Upper lobe of right lung (tissue), 1 donor: ENCODE results near the gene STK11. TPM values are rescaled to one million over a fixed set of nuclear protein-coding genes. Genes with fewer than 3 reads are reported as not detected.

Source experiments
- ATAC-seq: fragments of 200-7000 bp; cut with Tn5 transposase; one replicate; pipeline ENCODE4 v1.9.1; 2020; ENCODE audit warnings: mild to moderate bottlenecking, moderate library complexity
- DNase-seq: peaks from one replicate; pipeline ENCODE4 v3.0.0-alpha.2; 2020
- H3K27ac ChIP-seq: fragments of 200-600 bp; one replicate; pipeline ENCODE4 v1.8.0; 2022
- H3K27me3 ChIP-seq: fragments of 200-600 bp; one replicate; pipeline ENCODE4 v1.8.0; 2022; ENCODE audit warnings: mild to moderate bottlenecking
- H3K36me3 ChIP-seq: fragments of 200-600 bp; one replicate; pipeline ENCODE4 v1.8.0; 2022
- H3K4me1 ChIP-seq: fragments of 200-600 bp; one replicate; pipeline ENCODE4 v1.8.0; 2022
- H3K4me3 ChIP-seq: fragments of 200-600 bp; one replicate; pipeline ENCODE4 v1.8.0; 2022; ENCODE audit warnings: mild to moderate bottlenecking
- H3K9me3 ChIP-seq: fragments of 200-600 bp; one replicate; pipeline ENCODE4 v1.8.0; 2022
- CTCF ChIP-seq: fragments of 200-600 bp; IDR thresholded peaks from one replicate; pipeline ENCODE4 v1.8.0; 2022; ENCODE audit warnings: antibody characterized with exemption
- intact Hi-C: fragments of 100-400 bp; cut with DNase I; formaldehyde crosslinking; loops from one replicate; pipeline ENCODE4 v1.11.0; 2022
- total RNA-seq: library from RNA; stranded (reverse); fragmentation: NEBNext Ultra II Directional; extraction: Animal tissue kit (Norgen Biotek cat#: 25700); gene quantifications from one replicate; pipeline ENCODE4 v1.2.1, GENCODE V29; 2021
- donor health status: DM: no; HTN: yes; CAD: no; lungs with severe emphysema.

Gene STK11
- total RNA-seq, 1 donor from 2014 or later, result 51.8 TPM

GRCh38 chr19:1224847-1225246 is 19.3 kb downstream of the STK11 start:
- H3K27ac ChIP-seq, result no peak overlapping the region
- no peaks in the 10 kb centered on the region for H3K9me3 ChIP-seq
- H3K36me3 ChIP-seq, result peaks cover 70% of the 10 kb centered on the region
- intact Hi-C loops, result no loop called here
- no peaks in the 10 kb centered on the region for H3K27me3 ChIP-seq
- DNase-seq (no peak), ATAC-seq (no peak)
- no peak for TF ChIP-seq CTCF
- H3K4me1 ChIP-seq, result no peaks in the 10 kb centered on the region
- no peak overlapping the region for H3K4me3 ChIP-seq

GRCh38 chr19:1225440-1226226 is 20.1 kb downstream of the STK11 start:
- no peak overlapping the region for H3K27ac ChIP-seq
- no peak for TF ChIP-seq CTCF
- no peak overlapping the region for H3K4me3 ChIP-seq
- no peaks in the 10 kb centered on the region for H3K9me3 ChIP-seq
- no peaks in the 10 kb centered on the region for H3K4me1 ChIP-seq
- intact Hi-C loops, result no loop called here
- peaks cover 64% of the 10 kb centered on the region for H3K36me3 ChIP-seq
- no peaks in the 10 kb centered on the region for H3K27me3 ChIP-seq
- no peak for ATAC-seq
- no peak for DNase-seq

- DNase-seq, result no peak
- H3K27me3 ChIP-seq, result no peaks in the 10 kb centered on the region
- H3K9me3 ChIP-seq, result no peaks in the 10 kb centered on the region
- TF ChIP-seq CTCF, result no peak
- no peak for ATAC-seq
- H3K36me3 ChIP-seq, result peaks cover 59% of the 10 kb centered on the region
- no peak overlapping the region for H3K27ac ChIP-seq
- no peaks in the 10 kb centered on the region for H3K4me1 ChIP-seq
- H3K4me3 ChIP-seq, result no peak overlapping the region
- intact Hi-C loops, result no loop called here
Observed at GRCh38 chr19:1226227-1226518, 20.6 kb downstream of the STK11 start.

- DNase-seq (no peak), ATAC-seq (no peak)
- H3K4me3 ChIP-seq, result no peak overlapping the region
- H3K9me3 ChIP-seq, result no peaks in the 10 kb centered on the region
- no peak overlapping the region for H3K27ac ChIP-seq
- peaks cover 53% of the 10 kb centered on the region for H3K36me3 ChIP-seq
- no peaks in the 10 kb centered on the region for H3K4me1 ChIP-seq
- no peaks in the 10 kb centered on the region for H3K27me3 ChIP-seq
- no peak for TF ChIP-seq CTCF
- intact Hi-C loops, result no loop called here
Observed at GRCh38 chr19:1226522-1227303, 21.1 kb downstream of the STK11 start.

GRCh38 chr19:1227304-1228054 is 21.9 kb downstream of the STK11 start:
- Histone ChIP-seq H3K9me3 (no peaks in the 10 kb centered on the region), H3K27me3 (no peaks in the 10 kb centered on the region), H3K4me1 (peaks cover 7% of the 10 kb centered on the region), H3K36me3 (peaks cover 46% of the 10 kb centered on the region), H3K27ac (no peak overlapping the region), H3K4me3 (no peak overlapping the region)
- no peak for TF ChIP-seq CTCF
- DNase-seq (no peak), ATAC-seq (no peak)
- intact Hi-C loops, result no loop called here
